Hematopoietic multipotent progenitor cell treated with erythropoietin and hydrocortisone succinate and interleukin-3 and kit ligand, for 17 days (in vitro differentiated cells): ENCODE measurements around the gene PCDHGA1.
"Not testable (repeated sequence)": the region's sequence is repeated elsewhere in the genome, so short reads cannot be mapped to it uniquely, and the experiment has no call there.

Experiments
- DNase-seq: peaks from one replicate; pipeline ENCODE4 v3.0.0-alpha.2; 2015; ENCODE audit warnings: low spot score

PCDHGA1 gene

GRCh38 chr5:141349917-141350619 lies 19.8 kb downstream of the PCDHGA1 start, which contains the start of gene PCDHGB1:
Gene PCDHGB1 (plus strand): TSS chr5:141350099. CDS start chr5:141350261, 162 bp downstream.
- DNase-seq, result no peak

GRCh38 chr5:141351591-141351990 lies 21.3 kb downstream of the PCDHGA1 start:
- DNase-seq, result no peak

- DNase-seq, result no peak
Measured at GRCh38 chr5:141354900-141355469, 24.7 kb downstream of the PCDHGA1 start, which contains the start of gene PCDHGA4. Gene PCDHGA4 (plus strand): TSS chr5:141355021. CDS start chr5:141355108, 87 bp downstream.

GRCh38 chr5:141355641-141356040 lies 25.3 kb downstream of the PCDHGA1 start:
- no peak for DNase-seq

- no peak for DNase-seq
Measured at GRCh38 chr5:141356133-141356532, 25.8 kb downstream of the PCDHGA1 start.

- no peak for DNase-seq
Measured at GRCh38 chr5:141356950-141357349, 26.6 kb downstream of the PCDHGA1 start.

- no peak for DNase-seq
Measured at GRCh38 chr5:141359790-141360426, 29.6 kb downstream of the PCDHGA1 start, which contains the start of gene PCDHGB2. Gene PCDHGB2 (plus strand): TSS chr5:141359994. CDS start chr5:141360136, 142 bp downstream.

GRCh38 chr5:141360685-141361084 lies 30.4 kb downstream of the PCDHGA1 start:
- no peak for DNase-seq

- DNase-seq, result no peak
Measured at GRCh38 chr5:141362719-141363118, 32.4 kb downstream of the PCDHGA1 start.

GRCh38 chr5:141363952-141364660 lies 33.8 kb downstream of the PCDHGA1 start, which contains the start of gene PCDHGA5:
Gene PCDHGA5 (plus strand): TSS chr5:141364162. CDS start chr5:141364331, 169 bp downstream.
- DNase-seq, result no peak

GRCh38 chr5:141366016-141366896 lies 35.9 kb downstream of the PCDHGA1 start:
- DNase-seq, result no peak

GRCh38 chr5:141369994-141370848 lies 39.9 kb downstream of the PCDHGA1 start, which contains the start of gene PCDHGB3:
Gene PCDHGB3 (plus strand): TSS chr5:141370242. CDS start chr5:141370395, 153 bp downstream.
- no peak for DNase-seq

- no peak for DNase-seq
Measured at GRCh38 chr5:141371572-141372475, 41.5 kb downstream of the PCDHGA1 start.

GRCh38 chr5:141373673-141374317 lies 43.5 kb downstream of the PCDHGA1 start, which contains the start of gene PCDHGA6:
Gene PCDHGA6 (plus strand): TSS chr5:141373891. CDS start chr5:141374084, 193 bp downstream.
- no peak for DNase-seq

GRCh38 chr5:141374627-141375026 lies 44.3 kb downstream of the PCDHGA1 start:
- no peak for DNase-seq

- DNase-seq, result not testable (repeated sequence)
Measured at GRCh38 chr5:141375444-141376155, 45.3 kb downstream of the PCDHGA1 start.

- no peak for DNase-seq
Measured at GRCh38 chr5:141382469-141383294, 52.4 kb downstream of the PCDHGA1 start, which contains the start of gene PCDHGA7. Gene PCDHGA7 (plus strand): TSS chr5:141382742. CDS start chr5:141382900, 158 bp downstream.
